Stimulated activated naive CD8-positive, alpha-beta T cell treated with anti-CD3 and anti-CD28 coated beads, Interleukin-15, amount 100 ng/mL, for 72 hours (primary cell): Measurements from ENCODE around the gene STK33.

Experiments used
- ATAC-seq: fragments of 150-1000 bp; cut with Tn5 transposase; 2 replicates; pipeline ENCODE4 v1.10.0; 2021; ENCODE audit warnings: mild to moderate bottlenecking, moderate library complexity
- DNase-seq, 2 donors: peaks; one replicate each; pipeline ENCODE4 v3.0.0; 2021 to 2022
- H3K27ac Mint-ChIP-seq, 2 donors: one replicate each; pipeline ENCODE4 v1.8.0; 2022; ENCODE audit warnings: mild to moderate bottlenecking in 2 of 2, mixed read lengths in 2 of 2, moderate library complexity in 2 of 2
- H3K27me3 Mint-ChIP-seq: one replicate; pipeline ENCODE4 v1.8.0; 2022; ENCODE audit warnings: mixed read lengths
- H3K4me1 Mint-ChIP-seq: one replicate; pipeline ENCODE4 v1.8.0; 2022; ENCODE audit warnings: mild to moderate bottlenecking, mixed read lengths
- H3K4me3 Mint-ChIP-seq, 2 donors: one replicate each; pipeline ENCODE4 v1.8.0; 2022; ENCODE audit warnings: mild to moderate bottlenecking in 2 of 2, mixed read lengths in 2 of 2, moderate library complexity in 1 of 2
- H3K9me3 Mint-ChIP-seq, 2 donors: one replicate each; pipeline ENCODE4 v1.8.0; 2022; ENCODE audit warnings: mixed read lengths in 2 of 2

The STK33 gene

DNA sequence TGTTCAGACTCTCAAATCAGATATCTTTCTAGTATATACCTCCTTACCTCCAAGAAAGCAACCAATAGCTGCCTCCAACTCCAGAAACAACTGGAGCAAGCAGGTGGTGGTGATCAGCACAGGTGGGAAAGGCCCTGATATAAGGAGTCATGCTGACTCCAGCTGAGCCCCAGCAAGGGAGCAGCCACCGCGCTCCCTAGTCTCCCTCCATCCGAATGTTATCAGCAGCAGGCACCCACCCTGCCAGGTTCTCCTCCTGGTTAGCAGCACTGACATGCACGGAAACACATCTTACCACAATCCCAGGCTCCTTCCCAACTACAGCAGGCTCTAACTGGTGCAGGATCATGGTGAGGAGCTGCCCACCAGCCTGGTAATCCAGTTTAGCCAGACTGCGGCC lies 18.5 kb upstream of the STK33 start:
- no peak for ATAC-seq
- no peaks in the 10 kb centered on the region for H3K9me3 Mint-ChIP-seq
- H3K27ac Mint-ChIP-seq, result no peak overlapping the region
- no peak overlapping the region for H3K4me3 Mint-ChIP-seq
- peaks cover 20% of the 10 kb centered on the region for H3K4me1 Mint-ChIP-seq
- no peaks in the 10 kb centered on the region for H3K27me3 Mint-ChIP-seq
- DNase-seq, result no peak

- peak in 1 of 2 donors; percentile 53 for DNase-seq
- Mint-ChIP-seq H3K4me1 (peaks cover 20% of the 10 kb centered on the region), H3K4me3 (no peak overlapping the region)
Observed at GRCh38 chr11:8610532-8611116, 16.6 kb upstream of the STK33 start.

DNA sequence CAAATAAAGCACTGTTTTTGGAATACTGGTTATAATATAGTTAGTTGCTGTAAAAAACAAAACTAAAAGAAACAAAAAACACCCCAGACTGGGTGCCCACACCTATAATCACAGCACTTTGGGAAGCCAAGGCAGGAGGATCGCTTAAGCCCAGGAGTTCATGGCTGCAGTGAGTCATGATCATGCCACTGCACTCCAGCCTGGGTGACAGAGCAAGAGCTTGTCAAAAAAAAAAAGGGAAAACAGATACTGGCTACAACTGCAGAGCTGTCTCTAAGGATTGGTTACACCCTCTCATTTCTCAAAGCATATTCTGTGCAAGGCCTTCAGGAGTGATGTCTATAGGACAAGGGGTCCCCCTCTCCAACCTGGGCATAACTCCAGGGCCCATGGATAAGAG lies 14.6 kb upstream of the STK33 start:
- Mint-ChIP-seq H3K27ac (no peak overlapping the region), H3K27me3 (peaks cover 21% of the 10 kb centered on the region), H3K4me1 (peaks cover 20% of the 10 kb centered on the region), H3K9me3 (no peaks in the 10 kb centered on the region), H3K4me3 (no peak overlapping the region)
- ATAC-seq (no peak), DNase-seq (no peak)

More at GRCh38 chr11:8610532-8611116, 16.6 kb upstream of the STK33 start:
- Mint-ChIP-seq H3K9me3 (no peaks in the 10 kb centered on the region), H3K27me3 (peaks cover 8% of the 10 kb centered on the region), H3K27ac (peak overlapping the region; percentile 71 to 88)
- peak; percentile 84 for ATAC-seq

GRCh38 chr11:8605971-8606563 lies 12.0 kb upstream of the STK33 start:
- ATAC-seq (no peak), DNase-seq (no peak)
- Mint-ChIP-seq H3K27me3 (peaks cover 26% of the 10 kb centered on the region), H3K4me1 (peaks cover 7% of the 10 kb centered on the region), H3K4me3 (no peak overlapping the region), H3K9me3 (no peaks in the 10 kb centered on the region), H3K27ac (no peak overlapping the region)

GRCh38 chr11:8604078-8604723 lies 10.2 kb upstream of the STK33 start:
- Mint-ChIP-seq H3K27ac (peak overlapping the region; percentile 2 to 4), H3K4me1 (no peaks in the 10 kb centered on the region), H3K4me3 (no peak overlapping the region), H3K27me3 (peaks cover 27% of the 10 kb centered on the region), H3K9me3 (no peaks in the 10 kb centered on the region)
- peak; percentile 36 to 50 for DNase-seq
- ATAC-seq, result peak; percentile 79

- no peaks in the 10 kb centered on the region for H3K9me3 Mint-ChIP-seq
- H3K4me1 Mint-ChIP-seq, result no peaks in the 10 kb centered on the region
- DNase-seq (no peak), ATAC-seq (peak; percentile 22)
- H3K27me3 Mint-ChIP-seq, result peaks cover 32% of the 10 kb centered on the region
- no peak overlapping the region for H3K27ac Mint-ChIP-seq
- no peak overlapping the region for H3K4me3 Mint-ChIP-seq
Observed at GRCh38 chr11:8603696-8604077, 9.7 kb upstream of the STK33 start.

GRCh38 chr11:8601376-8602133 lies 7.5 kb upstream of the STK33 start:
- no peaks in the 10 kb centered on the region for H3K4me1 Mint-ChIP-seq
- no peak overlapping the region for H3K4me3 Mint-ChIP-seq
- no peak for DNase-seq
- H3K9me3 Mint-ChIP-seq, result no peaks in the 10 kb centered on the region
- H3K27ac Mint-ChIP-seq, result no peak overlapping the region
- no peak for ATAC-seq
- H3K27me3 Mint-ChIP-seq, result peaks cover 48% of the 10 kb centered on the region

DNA sequence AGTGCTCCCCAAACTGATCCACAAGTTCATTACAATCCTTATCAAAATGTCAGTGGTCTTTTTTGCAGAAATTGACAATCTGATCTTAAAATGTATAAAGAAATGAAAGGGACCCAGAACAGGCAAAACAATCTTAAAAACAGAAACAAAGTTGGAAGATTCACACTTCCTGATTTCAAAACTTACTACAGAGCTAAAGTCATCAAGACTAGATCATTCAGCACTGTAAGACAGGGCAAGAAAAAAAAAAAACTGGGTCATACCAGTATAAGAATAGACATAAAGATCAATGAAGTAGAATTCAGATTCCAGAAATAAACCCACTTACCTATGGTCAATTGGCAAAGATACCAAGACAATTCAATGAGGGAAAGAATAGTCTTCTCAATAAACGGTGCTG lies 4.5 kb upstream of the STK33 start:
- H3K4me3 Mint-ChIP-seq, result no peak overlapping the region
- DNase-seq (no peak), ATAC-seq (no peak)
- H3K4me1 Mint-ChIP-seq, result peaks cover 6% of the 10 kb centered on the region
- no peak overlapping the region for H3K27ac Mint-ChIP-seq
- H3K27me3 Mint-ChIP-seq, result peaks cover 33% of the 10 kb centered on the region
- no peaks in the 10 kb centered on the region for H3K9me3 Mint-ChIP-seq

DNA sequence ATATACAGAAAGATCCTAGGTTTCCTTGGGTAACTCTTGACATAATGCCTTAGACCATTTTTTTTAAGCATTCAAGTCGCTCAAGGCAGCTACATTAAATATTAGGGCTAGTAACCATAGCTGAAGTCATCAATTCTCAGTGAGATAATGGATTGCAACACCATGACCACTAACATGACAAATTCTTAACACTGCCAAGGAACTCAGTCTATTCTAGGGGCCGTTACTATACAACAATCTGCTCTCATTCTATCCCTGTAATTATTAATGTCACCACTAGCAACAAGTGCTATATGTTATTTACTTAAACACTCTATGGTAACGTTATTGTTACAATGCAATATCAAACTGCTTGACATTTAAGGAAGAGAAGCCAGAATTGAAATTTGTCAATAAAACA lies 3.2 kb upstream of the STK33 start:
- DNase-seq (no peak), ATAC-seq (no peak)
- peaks cover 40% of the 10 kb centered on the region for H3K27me3 Mint-ChIP-seq
- H3K4me3 Mint-ChIP-seq, result no peak overlapping the region
- no peaks in the 10 kb centered on the region for H3K9me3 Mint-ChIP-seq
- peaks cover 12% of the 10 kb centered on the region for H3K4me1 Mint-ChIP-seq
- no peak overlapping the region for H3K27ac Mint-ChIP-seq

GRCh38 chr11:8596504-8597046 lies 2.5 kb upstream of the STK33 start:
- DNase-seq (no peak), ATAC-seq (no peak)
- H3K27ac Mint-ChIP-seq, result no peak overlapping the region
- no peaks in the 10 kb centered on the region for H3K9me3 Mint-ChIP-seq
- H3K4me1 Mint-ChIP-seq, result peaks cover 12% of the 10 kb centered on the region
- H3K4me3 Mint-ChIP-seq, result no peak overlapping the region
- peaks cover 42% of the 10 kb centered on the region for H3K27me3 Mint-ChIP-seq

GRCh38 chr11:8593455-8593854 lies 573 bp downstream of the STK33 start:
- DNase-seq (no peak), ATAC-seq (peak; percentile 44)
- peaks cover 44% of the 10 kb centered on the region for H3K27me3 Mint-ChIP-seq
- peaks cover 12% of the 10 kb centered on the region for H3K4me1 Mint-ChIP-seq
- H3K4me3 Mint-ChIP-seq, result peak overlapping the region; percentile 84 to 85
- no peaks in the 10 kb centered on the region for H3K9me3 Mint-ChIP-seq
- H3K27ac Mint-ChIP-seq, result peak overlapping the region; percentile 27 to 59

- no peaks in the 10 kb centered on the region for H3K9me3 Mint-ChIP-seq
- peaks cover 1% of the 10 kb centered on the region for H3K4me1 Mint-ChIP-seq
- no peak for DNase-seq
- H3K4me3 Mint-ChIP-seq, result no peak overlapping the region
- no peak for ATAC-seq
- peaks cover 17% of the 10 kb centered on the region for H3K27me3 Mint-ChIP-seq
- H3K27ac Mint-ChIP-seq, result no peak overlapping the region
Observed at GRCh38 chr11:8587915-8588314, 6.1 kb downstream of the STK33 start.

DNA sequence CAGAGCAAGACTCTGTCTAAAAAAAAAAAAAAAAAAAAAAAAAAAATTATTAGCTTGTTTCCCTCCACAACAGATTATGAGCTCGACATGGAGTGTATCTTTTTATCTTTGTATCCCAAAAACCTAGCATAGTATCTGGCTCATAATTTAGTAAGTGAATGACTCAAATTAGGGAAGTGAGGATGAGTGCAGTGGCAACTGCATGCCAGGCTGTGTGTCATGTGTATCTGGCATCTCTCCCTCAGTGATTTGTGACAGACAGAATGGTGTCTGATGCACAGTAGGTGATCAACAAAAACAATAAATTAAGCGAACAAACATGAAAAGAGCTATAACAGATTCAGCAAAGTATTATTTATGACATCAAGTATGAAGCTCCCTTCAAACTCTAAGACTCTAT lies 7.2 kb downstream of the STK33 start:
- Mint-ChIP-seq H3K4me1 (no peaks in the 10 kb centered on the region), H3K9me3 (no peaks in the 10 kb centered on the region), H3K4me3 (no peak overlapping the region), H3K27me3 (peaks cover 12% of the 10 kb centered on the region), H3K27ac (no peak overlapping the region)
- no peak for ATAC-seq
- DNase-seq, result no peak

GRCh38 chr11:8586184-8586583 lies 7.8 kb downstream of the STK33 start:
- DNase-seq, result no peak
- Mint-ChIP-seq H3K4me3 (no peak overlapping the region), H3K9me3 (no peaks in the 10 kb centered on the region), H3K4me1 (no peaks in the 10 kb centered on the region), H3K27ac (no peak overlapping the region), H3K27me3 (peaks cover 6% of the 10 kb centered on the region)
- ATAC-seq, result no peak

DNA sequence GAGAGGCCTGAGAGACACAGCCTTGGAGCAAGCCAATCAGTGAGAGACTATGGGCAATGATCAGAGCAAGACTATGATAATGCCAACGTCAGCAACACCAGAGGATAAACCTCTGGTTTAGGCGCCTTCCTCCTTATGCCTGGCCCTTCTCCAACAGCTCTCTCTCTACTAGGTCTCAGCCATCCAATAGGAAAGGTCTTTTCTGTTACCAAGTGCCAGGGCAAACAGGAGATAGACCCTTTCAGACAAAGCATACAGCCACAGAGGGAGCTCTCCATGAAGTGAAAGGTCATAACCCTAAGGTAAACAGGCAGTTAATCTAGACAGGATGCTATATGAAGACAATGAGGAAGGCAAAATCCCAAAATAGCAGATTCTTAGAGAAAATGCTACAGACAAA lies 9.5 kb downstream of the STK33 start:
- Mint-ChIP-seq H3K4me3 (no peak overlapping the region), H3K27me3 (no peaks in the 10 kb centered on the region), H3K27ac (no peak overlapping the region), H3K9me3 (peaks cover 0 to 3% of the 10 kb centered on the region in 2 donors), H3K4me1 (no peaks in the 10 kb centered on the region)
- DNase-seq (no peak), ATAC-seq (no peak)

- H3K4me3 Mint-ChIP-seq, result no peak overlapping the region
- ATAC-seq, result no peak
- no peak overlapping the region for H3K27ac Mint-ChIP-seq
- H3K4me1 Mint-ChIP-seq, result no peaks in the 10 kb centered on the region
- H3K27me3 Mint-ChIP-seq, result no peaks in the 10 kb centered on the region
- no peak for DNase-seq
- H3K9me3 Mint-ChIP-seq, result peaks cover 0 to 3% of the 10 kb centered on the region in 2 donors
Observed at GRCh38 chr11:8584082-8584481, 9.9 kb downstream of the STK33 start.
